ENCODE data around the gene NOP9.
A peak's percentile ranks its signal among the peaks of the same experiment; 100 is the strongest.

The NOP9 gene

GRCh38 chr14:24279301-24280186 lies 20.1 kb upstream of the NOP9 start:
- Histone ChIP-seq H3K4me2 (ENCODE audit: low read depth, low read length, poor library complexity, severe bottlenecking) (peak overlapping the region; percentile 41), H3K4me3 (ENCODE audit: low read length, poor library complexity, severe bottlenecking) (no peak overlapping the region), H3K36me3 (ENCODE audit: insufficient read depth, low read length) (no peaks in the 10 kb centered on the region), H3K79me2 (ENCODE audit: insufficient read depth, low read length) (no peaks in the 10 kb centered on the region), H4K20me1 (ENCODE audit: insufficient read depth, low read length, poor library complexity, severe bottlenecking) (no peaks in the 10 kb centered on the region), H3F3A (ENCODE audit: low read depth) (no peaks in the 10 kb centered on the region), H3K9me2 (replicated peaks; ENCODE audit: low read depth, low read length) (no peaks in the 10 kb centered on the region), H3K9me3 (ENCODE audit: insufficient read depth, low read depth, low read length) (no peaks in the 10 kb centered on the region), H3K9ac (ENCODE audit: low read depth, low read length, poor library complexity, severe bottlenecking) (no peak overlapping the region), H3K27me3 (ENCODE audit: insufficient read depth, low read length, poor library complexity, severe bottlenecking) (no peaks in the 10 kb centered on the region), H3K4me1 (ENCODE audit: insufficient read depth, low read length, poor library complexity, severe bottlenecking) (peaks cover 24% of the 10 kb centered on the region), H2AFZ (ENCODE audit: low read length) (no peak overlapping the region)
- no peak for TF ChIP-seq EZH2phosphoT487 (IDR thresholded peaks at IDR 0.05; ENCODE audit: borderline replicate concordance)
- peak; percentile 74 for TF ChIP-seq CTCF (conservative IDR thresholded peaks at IDR 0.05; ENCODE audit: low read length)

- Histone ChIP-seq H3F3A (ENCODE audit: low read depth) (no peaks in the 10 kb centered on the region), H3K36me3 (ENCODE audit: insufficient read depth, low read length) (no peaks in the 10 kb centered on the region), H3K4me3 (ENCODE audit: low read length, poor library complexity, severe bottlenecking) (no peak overlapping the region), H3K27me3 (ENCODE audit: insufficient read depth, low read length, poor library complexity, severe bottlenecking) (no peaks in the 10 kb centered on the region), H3K9me2 (replicated peaks; ENCODE audit: low read depth, low read length) (no peaks in the 10 kb centered on the region), H4K20me1 (ENCODE audit: insufficient read depth, low read length, poor library complexity, severe bottlenecking) (no peaks in the 10 kb centered on the region), H3K9me3 (ENCODE audit: insufficient read depth, low read depth, low read length) (no peaks in the 10 kb centered on the region), H3K4me2 (ENCODE audit: low read depth, low read length, poor library complexity, severe bottlenecking) (no peak overlapping the region), H3K9ac (ENCODE audit: low read depth, low read length, poor library complexity, severe bottlenecking) (no peak overlapping the region), H2AFZ (ENCODE audit: low read length) (no peak overlapping the region), H3K4me1 (ENCODE audit: insufficient read depth, low read length, poor library complexity, severe bottlenecking) (peaks cover 24% of the 10 kb centered on the region), H3K79me2 (ENCODE audit: insufficient read depth, low read length) (no peaks in the 10 kb centered on the region)
- no peak for TF ChIP-seq EZH2phosphoT487 (IDR thresholded peaks at IDR 0.05; ENCODE audit: borderline replicate concordance)
- no peak for TF ChIP-seq CTCF (conservative IDR thresholded peaks at IDR 0.05; ENCODE audit: low read length)
Observed at GRCh38 chr14:24280797-24281460, 18.7 kb upstream of the NOP9 start.

- TF ChIP-seq EZH2phosphoT487 (IDR thresholded peaks at IDR 0.05; ENCODE audit: borderline replicate concordance) = no peak
- TF ChIP-seq CTCF (conservative IDR thresholded peaks at IDR 0.05; ENCODE audit: low read length) = no peak
- no peaks in the 10 kb centered on the region for H3K36me3 ChIP-seq (ENCODE audit: insufficient read depth, low read length)
- H3K9me2 ChIP-seq (replicated peaks; ENCODE audit: low read depth, low read length) = no peaks in the 10 kb centered on the region
- H3K4me1 ChIP-seq (ENCODE audit: insufficient read depth, low read length, poor library complexity, severe bottlenecking) = peaks cover 24% of the 10 kb centered on the region
- H3K27me3 ChIP-seq (ENCODE audit: insufficient read depth, low read length, poor library complexity, severe bottlenecking) = no peaks in the 10 kb centered on the region
- no peaks in the 10 kb centered on the region for H3K79me2 ChIP-seq (ENCODE audit: insufficient read depth, low read length)
- H3K9me3 ChIP-seq (ENCODE audit: insufficient read depth, low read depth, low read length) = no peaks in the 10 kb centered on the region
- no peak overlapping the region for H2AFZ ChIP-seq (ENCODE audit: low read length)
- no peak overlapping the region for H3K4me2 ChIP-seq (ENCODE audit: low read depth, low read length, poor library complexity, severe bottlenecking)
- H3K4me3 ChIP-seq (ENCODE audit: low read length, poor library complexity, severe bottlenecking) = no peak overlapping the region
- H3K9ac ChIP-seq (ENCODE audit: low read depth, low read length, poor library complexity, severe bottlenecking) = no peak overlapping the region
- no peaks in the 10 kb centered on the region for H4K20me1 ChIP-seq (ENCODE audit: insufficient read depth, low read length, poor library complexity, severe bottlenecking)
- no peaks in the 10 kb centered on the region for H3F3A ChIP-seq (ENCODE audit: low read depth)
Observed at GRCh38 chr14:24281636-24282035, 18.0 kb upstream of the NOP9 start.
